ES-I3 (cell line): ENCODE data around the gene COL23A1.

Experiments
- H3K36me3 ChIP-seq: 2 replicates; pipeline ENCODE4 v1.6.1; 2013; ENCODE audit warnings: mild to moderate bottlenecking, low read length, control low read depth, moderate library complexity; ENCODE audit not compliant: insufficient read depth
- H3K4me1 ChIP-seq: 2 replicates; pipeline ENCODE4 v1.6.1; 2013; ENCODE audit warnings: mild to moderate bottlenecking, control low read depth, low read length; ENCODE audit not compliant: insufficient read depth
- H3K9ac ChIP-seq: 2 replicates; pipeline ENCODE4 v1.6.1; 2013; ENCODE audit warnings: low read depth, mild to moderate bottlenecking, low read length, moderate library complexity
- H3K9me3 ChIP-seq: 2 replicates; pipeline ENCODE4 v1.6.1; 2013; ENCODE audit warnings: mild to moderate bottlenecking, low read length, moderate library complexity; ENCODE audit not compliant: control insufficient read depth, insufficient read depth

The COL23A1 gene

DNA sequence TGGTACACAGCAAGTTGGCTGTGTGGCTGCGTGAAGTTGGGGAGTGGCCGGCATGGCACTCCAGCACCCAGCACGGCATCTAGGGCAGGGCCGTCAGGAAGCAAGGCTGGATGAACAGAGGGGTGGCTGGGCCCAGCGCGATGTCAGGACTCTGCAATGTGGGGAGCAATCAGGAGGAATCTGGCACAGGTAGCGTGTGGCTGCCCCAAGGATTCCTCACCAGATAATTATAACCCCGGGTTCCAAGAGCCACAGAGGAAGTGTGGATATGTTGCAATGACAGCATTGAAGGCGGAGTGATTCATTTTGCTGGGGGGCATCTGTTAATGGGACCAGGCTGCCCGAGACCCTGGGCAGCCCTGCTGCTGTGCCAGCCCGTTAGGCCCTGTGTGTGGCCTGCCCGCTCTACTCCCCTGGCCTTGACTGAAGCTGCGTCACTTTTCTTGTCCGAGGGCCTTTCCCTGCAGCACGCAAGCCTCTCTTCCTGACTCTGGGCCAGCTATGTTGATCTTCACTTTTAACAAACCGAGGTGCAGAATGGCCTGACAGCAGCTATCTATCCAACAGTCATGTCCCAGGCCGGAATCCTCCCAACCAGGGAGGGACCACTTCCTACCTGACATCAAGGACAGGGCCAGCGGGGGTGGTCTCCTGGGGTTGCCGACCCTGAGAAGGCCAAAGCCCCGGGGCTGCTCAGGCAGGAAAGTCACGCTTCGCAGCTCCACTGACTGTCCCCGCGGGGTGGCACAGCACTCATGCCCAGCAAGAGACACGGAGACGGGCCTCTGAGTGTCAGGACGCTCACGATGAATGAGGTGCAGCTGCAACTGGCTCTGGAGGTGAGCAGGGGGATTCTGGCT lies 239.6 kb downstream of the COL23A1 start:
- H3K9me3 ChIP-seq = no peaks in the 10 kb centered on the region
- H3K36me3 ChIP-seq = no peaks in the 10 kb centered on the region
- peaks cover 25% of the 10 kb centered on the region for H3K4me1 ChIP-seq
- H3K9ac ChIP-seq = no peak overlapping the region

GRCh38 chr5:178349625-178350353 lies 240.4 kb downstream of the COL23A1 start:
- Histone ChIP-seq H3K9ac (no peak overlapping the region), H3K4me1 (peaks cover 25% of the 10 kb centered on the region), H3K9me3 (no peaks in the 10 kb centered on the region), H3K36me3 (no peaks in the 10 kb centered on the region)

DNA sequence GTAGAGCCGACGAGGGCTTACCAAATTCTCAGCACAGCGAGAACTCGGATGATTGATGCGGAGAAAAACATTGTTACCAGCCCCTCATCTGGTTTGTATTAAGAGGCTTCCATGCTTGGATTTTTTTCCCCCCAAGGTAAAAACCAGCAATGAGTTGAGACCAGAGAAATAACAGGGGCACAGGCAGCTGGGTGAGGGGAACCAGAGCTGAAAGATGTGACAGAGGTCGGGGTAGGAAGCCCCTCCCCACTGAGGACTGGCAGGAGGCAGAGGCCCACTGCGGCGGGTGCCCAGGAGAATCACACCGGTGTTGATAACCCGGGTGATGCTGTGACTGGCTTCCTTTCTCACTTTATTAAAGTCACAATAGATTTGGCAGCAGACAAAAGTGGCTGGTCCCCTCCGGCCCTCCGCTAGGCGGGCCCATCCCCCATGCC lies 241.1 kb downstream of the COL23A1 start:
- Histone ChIP-seq H3K9ac (no peak overlapping the region), H3K9me3 (no peaks in the 10 kb centered on the region), H3K36me3 (no peaks in the 10 kb centered on the region), H3K4me1 (peaks cover 25% of the 10 kb centered on the region)

GRCh38 chr5:178348356-178349074 lies 241.7 kb downstream of the COL23A1 start:
- Histone ChIP-seq H3K9ac (no peak overlapping the region), H3K4me1 (peaks cover 23% of the 10 kb centered on the region), H3K36me3 (no peaks in the 10 kb centered on the region), H3K9me3 (no peaks in the 10 kb centered on the region)

GRCh38 chr5:178347956-178348355 lies 242.2 kb downstream of the COL23A1 start:
- peaks cover 19% of the 10 kb centered on the region; the same call in 1 of the 2 replicates for H3K4me1 ChIP-seq
- H3K9me3 ChIP-seq = no peaks in the 10 kb centered on the region
- H3K9ac ChIP-seq = no peak overlapping the region
- no peaks in the 10 kb centered on the region for H3K36me3 ChIP-seq

DNA sequence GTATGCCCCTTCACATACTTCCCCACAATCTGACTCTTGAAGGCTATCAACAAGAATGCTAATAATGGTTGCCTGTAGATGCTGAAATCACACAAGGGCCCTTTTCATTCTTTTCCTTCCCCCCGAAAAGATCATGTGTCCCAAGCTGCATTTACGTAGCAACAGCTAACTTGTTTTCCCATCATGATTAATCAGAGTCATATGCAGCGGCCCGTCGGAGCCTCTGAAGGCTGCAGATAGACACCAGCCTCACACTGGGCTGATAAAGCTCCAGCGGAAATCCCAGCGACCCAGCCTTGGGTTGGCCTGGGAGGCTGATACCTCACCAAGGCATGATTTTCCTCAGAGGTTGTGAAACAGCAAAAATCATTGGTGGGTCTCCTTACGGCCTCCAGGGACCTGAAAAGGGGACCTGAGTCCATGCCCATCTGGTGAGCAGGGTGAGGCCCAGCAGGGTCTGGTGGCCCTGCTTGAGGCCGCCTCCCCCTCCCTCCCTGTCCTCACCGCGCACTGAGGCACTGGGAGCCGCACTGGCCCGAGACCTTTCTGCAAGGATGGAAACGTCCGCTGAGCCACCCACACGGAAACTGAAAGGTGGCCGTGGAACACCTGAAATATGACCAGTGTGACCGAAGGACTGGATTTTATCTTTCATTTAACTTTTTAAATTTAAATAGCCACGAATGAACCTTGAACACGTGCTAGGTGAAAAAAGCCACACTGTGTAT lies 243.4 kb downstream of the COL23A1 start:
- H3K4me1 ChIP-seq = peaks cover 13% of the 10 kb centered on the region; the same call in 1 of the 2 replicates

GRCh38 chr5:178343306-178343705 lies 246.9 kb downstream of the COL23A1 start:
- 0 out of 2 replicates have a peak, but pooled peaks cover 2% of the 10 kb centered on the region for H3K4me1 ChIP-seq
- no peaks in the 10 kb centered on the region for H3K36me3 ChIP-seq
- no peaks in the 10 kb centered on the region for H3K9me3 ChIP-seq
- no peak overlapping the region for H3K9ac ChIP-seq

More for the DNA sequence above, 243.4 kb downstream of the COL23A1 start:
- Histone ChIP-seq H3K9me3 (no peaks in the 10 kb centered on the region), H3K36me3 (no peaks in the 10 kb centered on the region), H3K9ac (no peak overlapping the region)

DNA sequence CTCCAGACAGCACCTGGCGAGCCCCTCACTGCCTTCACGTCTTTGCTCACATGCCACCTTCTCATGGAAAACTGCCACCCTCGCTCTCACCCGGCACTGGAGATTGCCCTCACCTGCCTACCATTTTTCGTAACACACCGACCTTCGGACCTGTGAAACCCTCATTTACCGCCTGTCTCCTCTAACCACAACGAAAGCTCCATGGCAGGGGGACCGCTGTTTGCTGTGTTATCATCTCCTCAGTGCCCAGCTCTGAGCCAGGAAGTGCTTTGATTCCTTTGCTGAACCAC lies 248.4 kb downstream of the COL23A1 start:
- Histone ChIP-seq H3K4me1 (no peaks in the 10 kb centered on the region), H3K9me3 (no peaks in the 10 kb centered on the region), H3K36me3 (no peaks in the 10 kb centered on the region), H3K9ac (no peak overlapping the region)

DNA sequence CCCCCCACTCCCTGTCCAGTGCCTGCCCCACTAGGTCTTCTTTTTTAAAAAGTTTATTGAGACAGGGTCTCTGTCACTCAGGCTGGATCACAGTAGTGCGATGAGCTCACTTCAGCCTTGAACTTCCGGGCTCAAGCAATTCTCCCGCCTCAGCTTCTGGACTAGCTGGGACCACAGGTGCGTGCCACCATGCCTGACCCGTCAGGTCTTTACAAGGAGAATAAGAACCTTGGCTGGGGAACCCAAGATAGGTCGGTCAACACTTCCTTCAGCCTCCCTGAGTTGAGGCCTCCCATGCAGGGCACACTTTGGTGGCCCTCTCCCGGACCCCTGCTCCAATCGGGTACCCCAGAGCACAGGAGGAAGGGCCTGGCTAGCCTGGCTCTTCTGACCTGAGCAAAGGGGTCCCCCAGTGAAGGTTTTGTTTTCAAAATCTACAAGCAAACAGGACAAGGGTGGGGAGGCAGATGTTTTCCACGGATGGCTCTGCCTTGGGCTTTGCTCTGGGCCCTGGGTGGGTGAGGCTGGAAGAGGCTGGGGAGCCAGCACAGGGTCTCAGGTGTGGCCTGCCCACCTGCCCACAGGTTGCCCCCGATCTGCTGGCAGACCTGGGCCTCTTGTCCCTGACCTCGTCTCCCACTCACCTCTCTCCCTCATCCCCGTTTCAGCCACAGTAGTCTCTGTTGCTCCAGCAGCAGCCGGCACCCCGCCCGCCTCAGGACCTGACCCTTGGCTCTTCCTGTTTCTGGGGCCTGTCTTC lies 248.9 kb downstream of the COL23A1 start:
- Histone ChIP-seq H3K9me3 (no peaks in the 10 kb centered on the region), H3K9ac (no peak overlapping the region), H3K36me3 (no peaks in the 10 kb centered on the region), H3K4me1 (0 out of 2 replicates have a peak, but pooled peaks cover 3% of the 10 kb centered on the region)

DNA sequence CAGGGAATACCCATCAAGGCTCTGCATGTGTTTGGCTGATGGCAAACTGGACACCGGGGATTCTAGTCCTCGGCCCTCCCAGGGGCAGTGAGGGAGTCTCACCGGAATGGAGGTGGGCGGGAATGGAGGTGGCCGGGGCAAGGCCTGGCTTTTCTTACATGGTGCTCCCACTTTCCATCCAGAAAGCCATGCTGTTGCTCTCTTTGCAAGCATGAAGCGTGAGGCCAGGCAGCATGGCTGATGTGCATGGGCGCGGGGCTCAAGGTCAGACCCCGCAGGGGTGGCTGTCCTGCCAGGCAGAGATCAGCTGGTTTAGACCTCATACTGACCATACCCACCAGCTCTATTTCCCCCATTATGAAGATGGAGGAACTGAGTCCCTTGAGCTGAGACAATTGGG lies 249.6 kb downstream of the COL23A1 start:
- Histone ChIP-seq H3K9ac (no peak overlapping the region), H3K4me1 (0 out of 2 replicates have a peak, but pooled peaks cover 3% of the 10 kb centered on the region)

GRCh38 chr5:178340187-178340586 lies 250.0 kb downstream of the COL23A1 start:
- Histone ChIP-seq H3K9me3 (no peaks in the 10 kb centered on the region), H3K36me3 (no peaks in the 10 kb centered on the region), H3K4me1 (0 out of 2 replicates have a peak, but pooled peaks cover 3% of the 10 kb centered on the region), H3K9ac (no peak overlapping the region)

More for the DNA sequence above, 249.6 kb downstream of the COL23A1 start:
- Histone ChIP-seq H3K9me3 (no peaks in the 10 kb centered on the region), H3K36me3 (no peaks in the 10 kb centered on the region)

DNA sequence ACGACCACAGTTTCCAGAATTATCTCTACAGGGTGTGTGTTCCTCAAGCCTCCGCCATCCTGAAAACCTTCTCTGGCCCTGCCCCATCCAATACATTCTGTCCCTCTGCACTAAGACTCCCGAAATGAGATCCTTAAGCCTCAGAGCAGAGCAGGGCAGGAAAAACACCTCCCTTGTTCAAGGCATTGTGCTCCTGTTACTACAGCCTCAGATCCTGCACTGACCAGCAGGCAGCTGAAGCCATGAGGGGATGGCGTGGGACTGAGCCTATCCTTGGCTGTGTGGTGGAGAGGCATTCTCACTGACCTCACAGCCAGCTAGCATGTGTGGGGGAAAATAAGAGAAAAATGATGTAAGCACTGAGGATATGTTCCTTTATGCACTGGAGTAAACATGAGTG lies 250.9 kb downstream of the COL23A1 start:
- Histone ChIP-seq H3K4me1 (0 out of 2 replicates have a peak, but pooled peaks cover 6% of the 10 kb centered on the region), H3K9me3 (no peaks in the 10 kb centered on the region), H3K36me3 (no peaks in the 10 kb centered on the region), H3K9ac (no peak overlapping the region)

DNA sequence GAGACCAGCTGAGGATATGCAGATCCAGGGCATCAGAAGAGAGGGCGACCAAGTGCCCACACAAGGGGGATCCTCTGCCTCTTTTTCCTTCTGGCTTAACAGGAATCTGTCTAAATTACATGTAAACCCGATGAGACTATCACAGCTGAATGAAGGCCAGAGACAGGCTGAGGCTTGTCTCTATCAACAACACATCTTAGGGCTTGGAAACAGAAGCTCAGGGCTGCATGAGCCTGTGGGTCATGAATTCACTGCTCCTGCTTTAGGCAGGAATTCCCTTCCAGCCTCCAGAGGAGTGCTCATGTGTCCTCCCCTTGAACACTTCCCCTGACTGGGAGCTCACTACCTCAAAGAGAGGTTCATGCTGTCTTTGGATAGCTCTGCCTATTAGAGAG lies 251.4 kb downstream of the COL23A1 start:
- Histone ChIP-seq H3K9me3 (no peaks in the 10 kb centered on the region), H3K4me1 (0 out of 2 replicates have a peak, but pooled peaks cover 6% of the 10 kb centered on the region), H3K36me3 (no peaks in the 10 kb centered on the region)

More for the DNA sequence above, 251.4 kb downstream of the COL23A1 start:
- no peak overlapping the region for H3K9ac ChIP-seq
